Muscle of leg (tissue), 11 donors: ENCODE data around the gene CFAP410. TPM values are rescaled to one million over a fixed set of nuclear protein-coding genes. Genes with fewer than 3 reads are reported as not detected.

Source experiments
- DNase-seq: peaks from one replicate; pipeline ENCODE4 v3.0.0; 2013
- H3K27ac ChIP-seq: one replicate; pipeline ENCODE4 v1.5.1; 2013; ENCODE audit warnings: mild to moderate bottlenecking, low read length, control low read depth
- H3K27me3 ChIP-seq: one replicate; pipeline ENCODE4 v1.6.1; 2013; ENCODE audit warnings: low read length; ENCODE audit not compliant: control insufficient read depth, insufficient read depth
- H3K36me3 ChIP-seq: one replicate; pipeline ENCODE4 v1.6.1; 2013; ENCODE audit warnings: low read length; ENCODE audit not compliant: control insufficient read depth, insufficient read depth
- H3K4me1 ChIP-seq: one replicate; pipeline ENCODE4 v1.6.1; 2013; ENCODE audit warnings: low read length; ENCODE audit not compliant: control insufficient read depth, insufficient read depth
- H3K4me3 ChIP-seq: one replicate; pipeline ENCODE4 v1.5.1; 2013; ENCODE audit warnings: low read length, control low read depth
- H3K9me3 ChIP-seq: replicated peaks from 2 replicates; pipeline ENCODE4 v1.6.1; 2013; ENCODE audit warnings: low read depth, low read length; ENCODE audit not compliant: control insufficient read depth
- WGBS: methylation state at CpG from one replicate; pipeline ENCODE4 v1.1.5; 2013; ENCODE audit warnings: missing lambda C conversion rate; ENCODE audit not compliant: insufficient coverage; 5-methylcytosine and 5-hydroxymethylcytosine counted together
- polyA plus RNA-seq, 8 donors: library from polyadenylated mRNA; unstranded; fragments of 120-200 nt; gene quantifications; one replicate each; pipeline versions ENCODE4 v1.2.1 to v1.2.3, GENCODE V29; 2013; ENCODE audit warnings: inconsistent platforms in 1 of 8, low replicate concordance in 1 of 8; ENCODE audit not compliant: insufficient read length in 8 of 8, insufficient read depth in 1 of 8
- total RNA-seq: library from RNA; stranded (reverse); fragments of 120-200 nt; gene quantifications from one replicate; pipeline ENCODE4 v1.2.4, GENCODE V29; 2013

Gene CFAP410
- total and polyA plus RNA-seq, 9 donors, result 15.9 to 23.9 (median 19.8) TPM

- Histone ChIP-seq H3K4me1 (no peaks in the 10 kb centered on the region), H3K27me3 (no peaks in the 10 kb centered on the region), H3K9me3 (no peaks in the 10 kb centered on the region), H3K36me3 (peaks cover 76% of the 10 kb centered on the region), H3K4me3 (no peak overlapping the region), H3K27ac (no peak overlapping the region)
- WGBS, result 87% methylated on average over 24 of the region's 27 CpGs
- no peak for DNase-seq
These were observed 22.8 kb downstream of the CFAP410 start for GRCh38 chr21:44316277-44316900.

GRCh38 chr21:44315691-44316203 is 23.4 kb downstream of the CFAP410 start:
- Histone ChIP-seq H3K4me3 (no peak overlapping the region), H3K27ac (no peak overlapping the region), H3K36me3 (peaks cover 77% of the 10 kb centered on the region), H3K9me3 (no peaks in the 10 kb centered on the region), H3K27me3 (no peaks in the 10 kb centered on the region), H3K4me1 (no peaks in the 10 kb centered on the region)
- WGBS, result 96% methylated on average over 11 of the region's 16 CpGs
- DNase-seq, result no peak

- H3K9me3 ChIP-seq, result no peaks in the 10 kb centered on the region
- DNase-seq, result no peak
- no peak overlapping the region for H3K27ac ChIP-seq
- H3K4me1 ChIP-seq, result no peaks in the 10 kb centered on the region
- H3K27me3 ChIP-seq, result no peaks in the 10 kb centered on the region
- 90% methylated on average over 11 of the region's 11 CpGs for WGBS
- H3K4me3 ChIP-seq, result no peak overlapping the region
- H3K36me3 ChIP-seq, result peaks cover 78% of the 10 kb centered on the region
These were observed 24.6 kb downstream of the CFAP410 start for GRCh38 chr21:44314561-44314960.

- Histone ChIP-seq H3K9me3 (no peaks in the 10 kb centered on the region), H3K4me1 (no peaks in the 10 kb centered on the region), H3K36me3 (peaks cover 75% of the 10 kb centered on the region)
These were observed 25.1 kb downstream of the CFAP410 start for GRCh38 chr21:44314128-44314527.

GRCh38 chr21:44313451-44313850 is 25.7 kb downstream of the CFAP410 start:
- Histone ChIP-seq H3K27me3 (no peaks in the 10 kb centered on the region), H3K9me3 (no peaks in the 10 kb centered on the region), H3K4me1 (no peaks in the 10 kb centered on the region), H3K36me3 (peaks cover 72% of the 10 kb centered on the region), H3K4me3 (no peak overlapping the region), H3K27ac (no peak overlapping the region)
- 88% methylated on average over 7 of the region's 13 CpGs for whole genome bisulfite sequencing
- no peak for DNase-seq

More at GRCh38 chr21:44314128-44314527, 25.1 kb downstream of the CFAP410 start:
- H3K27ac ChIP-seq, result no peak overlapping the region
- H3K4me3 ChIP-seq, result no peak overlapping the region
- no peaks in the 10 kb centered on the region for H3K27me3 ChIP-seq
- WGBS, result 88% methylated on average over 13 of the region's 15 CpGs
- DNase-seq, result no peak

- DNase-seq, result no peak
- peaks cover 75% of the 10 kb centered on the region for H3K36me3 ChIP-seq
These were observed 26.5 kb downstream of the CFAP410 start for GRCh38 chr21:44312716-44313115.

GRCh38 chr21:44312089-44312488 is 27.1 kb downstream of the CFAP410 start:
- H3K27ac ChIP-seq, result no peak overlapping the region
- H3K4me3 ChIP-seq, result no peak overlapping the region
- 93% methylated on average over 22 of the region's 22 CpGs for WGBS
- H3K27me3 ChIP-seq, result no peaks in the 10 kb centered on the region
- H3K4me1 ChIP-seq, result no peaks in the 10 kb centered on the region
- H3K36me3 ChIP-seq, result peaks cover 81% of the 10 kb centered on the region
- H3K9me3 ChIP-seq, result no peaks in the 10 kb centered on the region
- no peak for DNase-seq

More at GRCh38 chr21:44312716-44313115, 26.5 kb downstream of the CFAP410 start:
- Histone ChIP-seq H3K9me3 (no peaks in the 10 kb centered on the region), H3K27ac (no peak overlapping the region), H3K27me3 (no peaks in the 10 kb centered on the region), H3K4me1 (no peaks in the 10 kb centered on the region), H3K4me3 (no peak overlapping the region)
- 95% methylated on average over 18 of the region's 19 CpGs for WGBS

GRCh38 chr21:44310628-44311507 is 28.3 kb downstream of the CFAP410 start:
- Histone ChIP-seq H3K27ac (no peak overlapping the region), H3K9me3 (no peaks in the 10 kb centered on the region), H3K4me1 (peaks cover 4% of the 10 kb centered on the region), H3K4me3 (no peak overlapping the region), H3K36me3 (peaks cover 78% of the 10 kb centered on the region), H3K27me3 (no peaks in the 10 kb centered on the region)
- 89% methylated on average over 16 of the region's 28 CpGs for WGBS
- DNase-seq, result no peak

GRCh38 chr21:44306936-44307704 is 32.1 kb downstream of the CFAP410 start:
- Histone ChIP-seq H3K4me3 (no peak overlapping the region), H3K27me3 (no peaks in the 10 kb centered on the region), H3K27ac (no peak overlapping the region), H3K4me1 (peaks cover 27% of the 10 kb centered on the region), H3K9me3 (no peaks in the 10 kb centered on the region), H3K36me3 (peaks cover 48% of the 10 kb centered on the region)
- 87% methylated on average over 12 of the region's 21 CpGs for WGBS
- DNase-seq, result no peak

GRCh38 chr21:44305691-44306090 is 33.5 kb downstream of the CFAP410 start:
- no peaks in the 10 kb centered on the region for H3K27me3 ChIP-seq
- 71% methylated on average over 7 of the region's 9 CpGs for WGBS
- H3K4me1 ChIP-seq, result peaks cover 41% of the 10 kb centered on the region
- H3K9me3 ChIP-seq, result no peaks in the 10 kb centered on the region
- DNase-seq, result no peak
- no peak overlapping the region for H3K4me3 ChIP-seq
- peaks cover 34% of the 10 kb centered on the region for H3K36me3 ChIP-seq
- no peak overlapping the region for H3K27ac ChIP-seq
